HepG2 (cell line): ENCODE data around the gene KATNBL1. TPM values are rescaled to one million over a fixed set of nuclear protein-coding genes. Genes with fewer than 3 reads are reported as not detected.

ENCODE experiments used
- ARID3A ChIP-seq: IDR thresholded peaks from 2 replicates; pipeline ENCODE4 v1.6.1; 2012; ENCODE audit warnings: low read depth, low read length, improper control_type of control experiment
- DNMT1 ChIP-seq: sonication (generic); formaldehyde crosslinking; IDR thresholded peaks from 2 replicates; pipeline ENCODE4 v1.5.1; 2020; ENCODE audit warnings: mild to moderate bottlenecking, missing genetic modification reagents
- GATAD1 ChIP-seq: IDR thresholded peaks from 2 replicates; pipeline ENCODE4 v1.6.1; 2016; ENCODE audit warnings: missing genetic modification reagents, missing compliant biosample characterization
- GTF3A ChIP-seq: sonication (generic); formaldehyde crosslinking; conservative IDR thresholded peaks from 2 replicates; pipeline ENCODE4 v1.4.0; 2020; ENCODE audit warnings: mild to moderate bottlenecking, missing genetic modification reagents
- MED1 ChIP-seq: sonication (generic); formaldehyde crosslinking; IDR thresholded peaks from 2 replicates; pipeline ENCODE4 v1.4.0; 2020; ENCODE audit warnings: missing genetic modification reagents
- MLLT10 ChIP-seq: sonication (generic); formaldehyde crosslinking; IDR thresholded peaks from 2 replicates; pipeline ENCODE4 v1.4.0; 2020; ENCODE audit warnings: missing genetic modification reagents
- NFIB ChIP-seq: sonication (generic); formaldehyde crosslinking; IDR thresholded peaks from 2 replicates; pipeline ENCODE4 v1.9.0; 2021; ENCODE audit warnings: missing genetic modification reagents, mild to moderate bottlenecking, borderline replicate concordance
- RARA ChIP-seq: IDR thresholded peaks from 2 replicates; pipeline ENCODE4 v1.6.1; 2016; ENCODE audit warnings: missing genetic modification reagents, missing compliant biosample characterization
- RBM39 ChIP-seq: fragments of 200-400 bp; formaldehyde crosslinking; IDR thresholded peaks from one replicate; pipeline ENCODE4 v1.6.1; 2018; ENCODE audit warnings: antibody characterized with exemption, mild to moderate bottlenecking, low read depth, low read length; ENCODE audit not compliant: poor library complexity, severe bottlenecking
- TCF7 ChIP-seq: sonication (generic); IDR thresholded peaks from 2 replicates; pipeline ENCODE4 v1.6.1; 2016; ENCODE audit warnings: antibody characterized with exemption, low read depth
- TRAFD1 ChIP-seq: sonication (generic); formaldehyde crosslinking; IDR thresholded peaks from 2 replicates; pipeline ENCODE4 v1.5.1; 2020; ENCODE audit warnings: missing genetic modification reagents, mild to moderate bottlenecking, borderline replicate concordance
- ZBTB10 ChIP-seq: sonication (generic); formaldehyde crosslinking; IDR thresholded peaks from 2 replicates; pipeline ENCODE4 v1.4.0; 2020; ENCODE audit warnings: missing genetic modification reagents, borderline replicate concordance
- ZNF121 ChIP-seq: sonication (generic); formaldehyde crosslinking; IDR thresholded peaks from 2 replicates; pipeline ENCODE4 v1.5.0; 2020; ENCODE audit warnings: mild to moderate bottlenecking, missing genetic modification reagents
- ZNF224 ChIP-seq: sonication (generic); formaldehyde crosslinking; IDR thresholded peaks from 2 replicates; pipeline ENCODE4 v1.5.0; 2020; ENCODE audit warnings: mild to moderate bottlenecking, missing genetic modification reagents
- ZNF512B ChIP-seq: sonication (generic); formaldehyde crosslinking; IDR thresholded peaks from 2 replicates; pipeline ENCODE4 v1.5.1; 2020; ENCODE audit warnings: missing genetic modification reagents, mild to moderate bottlenecking, borderline replicate concordance
- polyA plus RNA-seq, 8 experiments: library from polyadenylated mRNA; depleted of rRNA in 3 of 8; stranded (reverse) in 7 of 8; unstranded in 1 of 8; fragments of >200 nt; fragmentation: Illumina TruSeq in 4 of 8; extraction: Trizol in 4 of 8; gene quantifications; 2 replicates each; pipeline versions ENCODE4 v1.2.1 to v1.2.3, GENCODE V29; 2011 to 2016; ENCODE audit warnings: low read depth in 4 of 8, missing spikeins in 1 of 8, mixed read lengths in 1 of 8; ENCODE audit not compliant: insufficient read depth in 1 of 8
- total RNA-seq, 5 experiments: library from RNA; depleted of rRNA; stranded (reverse); fragments of >200 nt; fragmentation: Illumina TruSeq; extraction: Trizol; gene quantifications; 2 replicates each; pipeline ENCODE4 v1.2.3, GENCODE V29; 2016; ENCODE audit warnings: low read depth in 1 of 5

Gene KATNBL1
- total and polyA plus RNA-seq, 2 of the 13 experiments (the other 11 are each of a cell fraction or from before 2014, with no cell fraction given), result 23.4 to 42.8 TPM

GRCh38 chr15:34241376-34242330, 31.8 kb upstream of the KATNBL1 start (continued):
- no peak for TF ChIP-seq NFIB (CRISPR knock-in tag)
- no peak for TF ChIP-seq RARA (CRISPR knock-in tag)
- TF ChIP-seq DNMT1 (CRISPR knock-in tag), result no peak
- no peak for TF ChIP-seq MED1
- TF ChIP-seq ZBTB10 (CRISPR knock-in tag), result no peak
- no peak for TF ChIP-seq RBM39
- no peak for TF ChIP-seq ZNF224
- TF ChIP-seq TRAFD1, result no peak
- no peak for TF ChIP-seq ZNF121 (CRISPR knock-in tag)
- peak; percentile 48; the same call in 1 of the 2 replicates for TF ChIP-seq ARID3A
- no peak for TF ChIP-seq MLLT10 (CRISPR knock-in tag)
- TF ChIP-seq GTF3A (CRISPR knock-in tag), result no peak
- TF ChIP-seq ZNF512B (CRISPR knock-in tag), result no peak
- no peak for TF ChIP-seq TCF7
- TF ChIP-seq GATAD1, result no peak
